Amniotic stem cell (primary cell): ENCODE data around the gene PDE8B.

Experiments used
- DNase-seq: peaks from one replicate; lab custom pipeline; 2025; lab: John Stamatoyannopoulos, UW

Gene PDE8B

GRCh38 chr5:77186652-77187370, 23.7 kb upstream of the PDE8B start:
- no peak for DNase-seq

- no peak for DNase-seq
These were observed 21.1 kb upstream of the PDE8B start for GRCh38 chr5:77189421-77189820.

- no peak for DNase-seq
These were observed 17.9 kb upstream of the PDE8B start for GRCh38 chr5:77192441-77193050.

- no peak for DNase-seq
These were observed 15.7 kb upstream of the PDE8B start for GRCh38 chr5:77194762-77195161.

GRCh38 chr5:77197840-77198554, 12.5 kb upstream of the PDE8B start:
- DNase-seq: no peak

GRCh38 chr5:77200663-77201062, 9.8 kb upstream of the PDE8B start:
- no peak for DNase-seq

- DNase-seq: no peak
These were observed 8.3 kb upstream of the PDE8B start for GRCh38 chr5:77202145-77202544.

GRCh38 chr5:77204967-77205366, 5.5 kb upstream of the PDE8B start:
- DNase-seq: no peak

- DNase-seq: no peak
These were observed 1.8 kb upstream of the PDE8B start for GRCh38 chr5:77208507-77209163.

- no peak for DNase-seq
These were observed 887 bp upstream of the PDE8B start for GRCh38 chr5:77209495-77210090.

GRCh38 chr5:77210964-77211690, 647 bp downstream of the PDE8B start:
- DNase-seq: no peak

- DNase-seq: no peak
These were observed 1.2 kb downstream of the PDE8B start for GRCh38 chr5:77211691-77212047.

GRCh38 chr5:77213601-77214000, 3.1 kb downstream of the PDE8B start:
- no peak for DNase-seq

- no peak for DNase-seq
These were observed 3.7 kb downstream of the PDE8B start for GRCh38 chr5:77214151-77214550.

GRCh38 chr5:77218263-77218662, 7.8 kb downstream of the PDE8B start:
- no peak for DNase-seq

GRCh38 chr5:77221115-77221514, 10.6 kb downstream of the PDE8B start:
- no peak for DNase-seq

GRCh38 chr5:77222722-77223121, 12.2 kb downstream of the PDE8B start:
- no peak for DNase-seq

- DNase-seq: no peak
These were observed 13.2 kb downstream of the PDE8B start for GRCh38 chr5:77223653-77224052.

GRCh38 chr5:77224672-77225355, 14.3 kb downstream of the PDE8B start:
- DNase-seq: no peak

- DNase-seq: no peak
These were observed 15.1 kb downstream of the PDE8B start for GRCh38 chr5:77225531-77225930.

GRCh38 chr5:77229887-77230286, 19.4 kb downstream of the PDE8B start:
- DNase-seq: no peak
